GM12878 (cell line): Measurements from ENCODE around the gene DESI2. TPM values are rescaled to one million over a fixed set of nuclear protein-coding genes. Genes with fewer than 3 reads are reported as not detected.

ENCODE experiments used
- ATAC-seq: fragments of 200-7000 bp; cut with Tn5 transposase; 3 replicates; pipeline ENCODE4 v1.9.1; 2020; ENCODE audit warnings: mild to moderate bottlenecking, moderate library complexity
- BruUV-seq: library from RNA; stranded (reverse); fragments of 400-500 nt; replicated peaks from 2 replicates; lab custom pipeline; 2021; lab: Mats Ljungman, UMichigan
- CTCF ChIA-PET: fragments of 300-600 bp; sonication (Branson Sonifier 250); formaldehyde crosslinking; extraction: SDS; loops from one replicate; lab custom pipeline; 2021; ENCODE audit warnings: inconsistent platforms; lab: Yijun Ruan, JAX
- POLR2A ChIA-PET: fragments of 350-600 bp; formaldehyde crosslinking; extraction: SDS; loops from one replicate; lab custom pipeline; 2021; ENCODE audit warnings: inconsistent platforms; lab: Charles Lee
- RAD21 ChIA-PET: fragments of 300-600 bp; sonication (Branson Sonifier 250); formaldehyde crosslinking; loops from one replicate; lab custom pipeline; 2023; ENCODE audit warnings: antibody characterized with exemption; ENCODE audit not compliant: unreplicated experiment; lab: Charles Lee
- SMC1A ChIA-PET: fragments of 300-600 bp; sonication (Branson Sonifier 250); formaldehyde crosslinking; loops from one replicate; lab custom pipeline; 2023; ENCODE audit not compliant: unreplicated experiment, uncharacterized antibody; lab: Charles Lee
- DNase-seq: peaks from one replicate; pipeline ENCODE4 v3.0.0-alpha.2; 2011; ENCODE audit warnings: low read depth, low spot score
- FAIRE-seq: peaks from 3 replicates; lab custom pipeline; 2011; peaks lifted over from hg19 to GRCh38; lab: Jason Lieb, UNC
- H2AFZ ChIP-seq: 2 replicates; pipeline ENCODE4 v1.6.0; 2011; ENCODE audit warnings: low read depth, low read length, control low read depth; ENCODE audit not compliant: control insufficient read depth
- H3K27ac ChIP-seq: 2 replicates; pipeline ENCODE4 v1.5.1; 2011; ENCODE audit warnings: control low read depth; ENCODE audit not compliant: control insufficient read depth, insufficient read depth
- H3K27me3 ChIP-seq, 2 experiments: replicated peaks in 1 of 2; 2 replicates each; pipeline versions ENCODE4 v1.6.0 to v1.6.1; 2011; ENCODE audit warnings: low read length in 1 of 2; ENCODE audit not compliant: control insufficient read depth in 2 of 2, insufficient read depth in 2 of 2
- H3K36me3 ChIP-seq, 2 experiments: 2 replicates each; pipeline ENCODE4 v1.5.1; 2011; ENCODE audit warnings: low read length in 1 of 2; ENCODE audit not compliant: control insufficient read depth in 2 of 2, insufficient read depth in 2 of 2
- H3K4me1 ChIP-seq: 2 replicates; pipeline ENCODE4 v1.6.1; 2011; ENCODE audit warnings: mild to moderate bottlenecking, low read length, moderate library complexity, mixed read lengths; ENCODE audit not compliant: control insufficient read depth, insufficient read depth
- H3K4me2 ChIP-seq: 2 replicates; pipeline ENCODE4 v1.6.0; 2011; ENCODE audit warnings: control low read depth; ENCODE audit not compliant: control insufficient read depth, insufficient read depth
- H3K4me3 ChIP-seq: fragments of 200-600 bp; sonication (generic); 2 replicates; pipeline ENCODE4 v1.5.1; 2016
- H3K79me2 ChIP-seq: 2 replicates; pipeline ENCODE4 v1.6.0; 2011; ENCODE audit warnings: low read length; ENCODE audit not compliant: control insufficient read depth, insufficient read depth
- H3K9ac ChIP-seq: 2 replicates; pipeline ENCODE4 v1.8.0; 2011; ENCODE audit warnings: low read length, control low read depth, mixed read lengths; ENCODE audit not compliant: control insufficient read depth, insufficient read depth
- H3K9me3 ChIP-seq: replicated peaks from 3 replicates; pipeline ENCODE4 v1.5.1; 2011; ENCODE audit warnings: mild to moderate bottlenecking, low read length; ENCODE audit not compliant: control insufficient read depth, insufficient read depth
- H4K20me1 ChIP-seq: 2 replicates; pipeline ENCODE4 v1.6.0; 2011; ENCODE audit not compliant: control insufficient read depth, insufficient read depth
- HDAC2 ChIP-seq: fragments of 200-600 bp; sonication (generic); IDR thresholded peaks from 2 replicates; pipeline ENCODE4 v1.6.1; 2017
- NR2C1 ChIP-seq: fragments of 450-650 bp; IDR thresholded peaks from 2 replicates; pipeline ENCODE4 v1.6.1; 2017; ENCODE audit warnings: antibody characterized with exemption, mild to moderate bottlenecking, moderate library complexity
- RAD51 ChIP-seq: fragments of 450-650 bp; IDR thresholded peaks from 2 replicates; pipeline ENCODE4 v1.6.1; 2016; ENCODE audit warnings: moderate library complexity, mild to moderate bottlenecking, inconsistent platforms
- RFX5 ChIP-seq: IDR thresholded peaks from 2 replicates; pipeline ENCODE4 v1.6.1; 2011; ENCODE audit warnings: low read depth, low read length, improper control_type of control experiment
- SP1 ChIP-seq: IDR thresholded peaks from one replicate; pipeline ENCODE4 v1.6.1; 2011; ENCODE audit warnings: low read depth, low read length
- SREBF2 ChIP-seq: IDR thresholded peaks from 2 replicates; pipeline ENCODE4 v1.6.1; 2012; ENCODE audit warnings: mild to moderate bottlenecking, low read length
- TAF1 ChIP-seq: IDR thresholded peaks from 2 replicates; pipeline ENCODE4 v1.6.1; 2011; ENCODE audit warnings: mild to moderate bottlenecking, low read depth, low read length, borderline replicate concordance
- TARDBP ChIP-seq: IDR thresholded peaks from 2 replicates; pipeline ENCODE4 v1.6.1; 2016; ENCODE audit warnings: borderline replicate concordance
- TCF7 ChIP-seq: IDR thresholded peaks from 2 replicates; pipeline ENCODE4 v1.6.1; 2014; ENCODE audit warnings: antibody characterized with exemption, borderline replicate concordance
- WRNIP1 ChIP-seq: IDR thresholded peaks from 2 replicates; pipeline ENCODE4 v1.6.1; 2011; ENCODE audit warnings: low read depth, low read length, improper control_type of control experiment, borderline replicate concordance
- WGBS: methylation state at CpG from one replicate; pipeline ENCODE4 v1.1.6; 2016; ENCODE audit warnings: low lambda C conversion rate; ENCODE audit not compliant: insufficient replicate concordance, insufficient coverage; ENCODE audit errors: missing lambda C conversion rate; 5-methylcytosine and 5-hydroxymethylcytosine counted together
- in situ Hi-C: fragments of 300-500 bp; cut with MboI; formaldehyde crosslinking; loops from 9 replicates; pipeline ENCODE4 v1.14.3; 2018; ENCODE audit warnings: mixed read lengths
- intact Hi-C: fragments of 100-400 bp; cut with micrococcal nuclease; formaldehyde crosslinking; loops from one replicate; pipeline ENCODE4 v1.14.2; 2022; ENCODE audit not compliant: unreplicated experiment
- polyA plus RNA-seq, 11 experiments: library from polyadenylated mRNA; depleted of rRNA in 4 of 11; unstranded in 6 of 11; stranded (reverse) in 5 of 11; fragments of >200 nt; fragmentation: Nextera tagmentation in 4 of 11; fragmentation: Illumina TruSeq in 1 of 11; extraction: Ambion mirVana in 4 of 11; extraction: Trizol in 1 of 11; gene quantifications; 1 replicate in 1 of 11; 2 replicates in 10 of 11; pipeline versions ENCODE4 v1.2.1 to v1.2.3, GENCODE V29; 2011 to 2016; ENCODE audit warnings: inconsistent platforms in 2 of 11, missing spikeins in 2 of 11, low read depth in 1 of 11
- total RNA-seq, 4 experiments: library from RNA; depleted of rRNA in 3 of 4; stranded (reverse); fragments of >200 nt in 3 of 4; fragmentation: Illumina TruSeq in 1 of 4; extraction: Trizol in 1 of 4; gene quantifications; 2 replicates each; pipeline versions ENCODE4 v1.2.1 to v1.2.3, GENCODE V29; 2013 to 2021
- TF ChIP-seq, protein P1 (sequence below): fragments of 450-650 bp; IDR thresholded peaks from 2 replicates; pipeline ENCODE4 v1.6.1; 2014; ENCODE audit warnings: mild to moderate bottlenecking
- TF ChIP-seq, protein P2 (sequence below): IDR thresholded peaks from 2 replicates; pipeline ENCODE4 v1.6.1; 2011; ENCODE audit warnings: low read depth, mild to moderate bottlenecking, low read length, moderate library complexity, borderline replicate concordance; ENCODE audit errors: extremely low read depth
- TF ChIP-seq, protein P3 (sequence below): fragments of 450-650 bp; conservative IDR thresholded peaks from 2 replicates; pipeline ENCODE4 v1.6.1; 2017; ENCODE audit warnings: mild to moderate bottlenecking, moderate library complexity
- TF ChIP-seq, protein P4 (sequence below): fragments of 450-650 bp; IDR thresholded peaks from 2 replicates; pipeline ENCODE4 v1.6.1; 2017; ENCODE audit warnings: antibody characterized with exemption, mild to moderate bottlenecking, moderate library complexity

DESI2 gene
- total and polyA plus RNA-seq, 10 of the 15 experiments (the other 5 are each of a cell fraction or from before 2014, with no cell fraction given) = 6.2 to 21.5 (median 17.3) TPM

DNA sequence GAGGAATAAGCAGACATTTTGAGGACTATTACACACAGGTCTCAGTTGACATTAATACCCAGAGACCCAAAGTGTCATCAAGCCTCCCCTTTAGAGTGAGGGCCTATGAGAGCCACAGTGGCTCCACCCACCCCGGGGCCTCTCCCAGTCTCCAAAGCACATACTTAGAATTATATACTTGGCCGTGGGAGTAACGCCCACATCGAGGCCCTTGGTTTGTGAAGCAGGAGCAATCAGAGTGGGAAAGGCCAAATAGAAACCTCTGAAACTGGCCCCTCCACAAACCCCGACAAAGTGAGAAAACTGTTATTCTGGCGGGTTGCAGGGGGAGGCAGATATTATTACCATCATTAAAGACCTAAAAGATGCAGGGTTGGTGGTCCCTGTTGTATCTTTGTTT lies 7.0 kb upstream of the DESI2 start (continued):
- TF ChIP-seq WRNIP1 (no peak), SP1 (no peak), TAF1 (no peak), RAD51 (no peak)

DNA sequence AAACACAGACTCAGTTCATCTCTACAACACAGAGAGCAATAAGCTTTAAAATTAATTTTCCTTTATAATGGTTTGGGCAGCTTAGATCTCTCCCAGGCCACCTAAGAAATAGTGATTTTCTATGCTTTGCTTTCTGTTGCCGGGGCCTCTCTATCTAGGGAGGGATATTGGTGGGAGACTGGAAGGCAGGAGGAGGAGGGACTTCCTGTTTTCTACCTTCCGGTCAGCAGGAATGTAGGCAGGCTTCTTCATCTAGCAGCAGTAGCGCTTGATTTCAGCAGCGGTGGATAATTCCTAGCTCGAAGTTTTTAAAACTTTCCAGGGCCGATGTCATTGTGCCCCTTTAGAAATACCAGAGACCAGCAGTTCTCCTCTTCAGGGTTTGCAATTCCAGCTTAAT lies 5.1 kb upstream of the DESI2 start:
- POLR2A ChIA-PET = interaction anchor here (0.6 kb wide), 1 partner anchor 139 kb away, joined by 3 read pairs; no protein-coding TSS in a partner anchor
- Histone ChIP-seq H3K27me3 (no peaks in the 10 kb centered on the region; a peak in 1 of 4 replicates), H4K20me1 (no peaks in the 10 kb centered on the region), H3K36me3 (no peaks in the 10 kb centered on the region), H3K9ac (no peak overlapping the region), H2AFZ (no peak overlapping the region), H3K4me2 (no peak overlapping the region), H3K4me1 (no peaks in the 10 kb centered on the region), H3K4me3 (no peak overlapping the region), H3K9me3 (no peaks in the 10 kb centered on the region; the same call in 2 of the 3 replicates), H3K79me2 (no peaks in the 10 kb centered on the region), H3K27ac (no peak overlapping the region)
- RAD21 ChIA-PET = no interaction called here
- FAIRE-seq (no peak), ATAC-seq (no peak), DNase-seq (no peak)
- intact Hi-C loops = no loop called here
- WGBS = 72% methylated on average over 6 of the region's 6 CpGs
- in situ Hi-C loops = no loop called here
- CTCF ChIA-PET = interaction anchor here (0.8 to 0.9 kb wide), 2 partner anchors 9 to 45 kb away, joined by 3 read pairs; no protein-coding TSS in a partner anchor
- SMC1A ChIA-PET = interaction anchor here (0.8 to 1.5 kb wide), 4 partner anchors 8 to 394 kb away, joined by 3 to 4 read pairs (median 4); no protein-coding TSS in a partner anchor
- no peak for TF ChIP-seq HDAC2
- TF ChIP-seq, protein P1, sequence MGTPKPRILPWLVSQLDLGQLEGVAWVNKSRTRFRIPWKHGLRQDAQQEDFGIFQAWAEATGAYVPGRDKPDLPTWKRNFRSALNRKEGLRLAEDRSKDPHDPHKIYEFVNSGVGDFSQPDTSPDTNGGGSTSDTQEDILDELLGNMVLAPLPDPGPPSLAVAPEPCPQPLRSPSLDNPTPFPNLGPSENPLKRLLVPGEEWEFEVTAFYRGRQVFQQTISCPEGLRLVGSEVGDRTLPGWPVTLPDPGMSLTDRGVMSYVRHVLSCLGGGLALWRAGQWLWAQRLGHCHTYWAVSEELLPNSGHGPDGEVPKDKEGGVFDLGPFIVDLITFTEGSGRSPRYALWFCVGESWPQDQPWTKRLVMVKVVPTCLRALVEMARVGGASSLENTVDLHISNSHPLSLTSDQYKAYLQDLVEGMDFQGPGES = no peak
- TF ChIP-seq TARDBP = no peak
- TF ChIP-seq, protein P2, sequence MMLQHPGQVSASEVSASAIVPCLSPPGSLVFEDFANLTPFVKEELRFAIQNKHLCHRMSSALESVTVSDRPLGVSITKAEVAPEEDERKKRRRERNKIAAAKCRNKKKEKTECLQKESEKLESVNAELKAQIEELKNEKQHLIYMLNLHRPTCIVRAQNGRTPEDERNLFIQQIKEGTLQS = no peak
- no peak for TF ChIP-seq RFX5
- no peak for TF ChIP-seq SREBF2
- no peak for TF ChIP-seq TCF7
- TF ChIP-seq, protein P3, sequence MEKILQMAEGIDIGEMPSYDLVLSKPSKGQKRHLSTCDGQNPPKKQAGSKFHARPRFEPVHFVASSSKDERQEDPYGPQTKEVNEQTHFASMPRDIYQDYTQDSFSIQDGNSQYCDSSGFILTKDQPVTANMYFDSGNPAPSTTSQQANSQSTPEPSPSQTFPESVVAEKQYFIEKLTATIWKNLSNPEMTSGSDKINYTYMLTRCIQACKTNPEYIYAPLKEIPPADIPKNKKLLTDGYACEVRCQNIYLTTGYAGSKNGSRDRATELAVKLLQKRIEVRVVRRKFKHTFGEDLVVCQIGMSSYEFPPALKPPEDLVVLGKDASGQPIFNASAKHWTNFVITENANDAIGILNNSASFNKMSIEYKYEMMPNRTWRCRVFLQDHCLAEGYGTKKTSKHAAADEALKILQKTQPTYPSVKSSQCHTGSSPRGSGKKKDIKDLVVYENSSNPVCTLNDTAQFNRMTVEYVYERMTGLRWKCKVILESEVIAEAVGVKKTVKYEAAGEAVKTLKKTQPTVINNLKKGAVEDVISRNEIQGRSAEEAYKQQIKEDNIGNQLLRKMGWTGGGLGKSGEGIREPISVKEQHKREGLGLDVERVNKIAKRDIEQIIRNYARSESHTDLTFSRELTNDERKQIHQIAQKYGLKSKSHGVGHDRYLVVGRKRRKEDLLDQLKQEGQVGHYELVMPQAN = no peak
- TF ChIP-seq NR2C1 = no peak
- TF ChIP-seq, protein P4, sequence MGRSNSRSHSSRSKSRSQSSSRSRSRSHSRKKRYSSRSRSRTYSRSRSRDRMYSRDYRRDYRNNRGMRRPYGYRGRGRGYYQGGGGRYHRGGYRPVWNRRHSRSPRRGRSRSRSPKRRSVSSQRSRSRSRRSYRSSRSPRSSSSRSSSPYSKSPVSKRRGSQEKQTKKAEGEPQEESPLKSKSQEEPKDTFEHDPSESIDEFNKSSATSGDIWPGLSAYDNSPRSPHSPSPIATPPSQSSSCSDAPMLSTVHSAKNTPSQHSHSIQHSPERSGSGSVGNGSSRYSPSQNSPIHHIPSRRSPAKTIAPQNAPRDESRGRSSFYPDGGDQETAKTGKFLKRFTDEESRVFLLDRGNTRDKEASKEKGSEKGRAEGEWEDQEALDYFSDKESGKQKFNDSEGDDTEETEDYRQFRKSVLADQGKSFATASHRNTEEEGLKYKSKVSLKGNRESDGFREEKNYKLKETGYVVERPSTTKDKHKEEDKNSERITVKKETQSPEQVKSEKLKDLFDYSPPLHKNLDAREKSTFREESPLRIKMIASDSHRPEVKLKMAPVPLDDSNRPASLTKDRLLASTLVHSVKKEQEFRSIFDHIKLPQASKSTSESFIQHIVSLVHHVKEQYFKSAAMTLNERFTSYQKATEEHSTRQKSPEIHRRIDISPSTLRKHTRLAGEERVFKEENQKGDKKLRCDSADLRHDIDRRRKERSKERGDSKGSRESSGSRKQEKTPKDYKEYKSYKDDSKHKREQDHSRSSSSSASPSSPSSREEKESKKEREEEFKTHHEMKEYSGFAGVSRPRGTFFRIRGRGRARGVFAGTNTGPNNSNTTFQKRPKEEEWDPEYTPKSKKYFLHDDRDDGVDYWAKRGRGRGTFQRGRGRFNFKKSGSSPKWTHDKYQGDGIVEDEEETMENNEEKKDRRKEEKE = no peak
- BruUV-seq = no TSS peak
